SK-N-MC (cell line): Measurements from ENCODE around the gene LRRTM4.

ENCODE experiments used
- EZH2 ChIP-seq: fragments of 200-600 bp; sonication (generic); IDR thresholded peaks from one replicate; pipeline ENCODE4 v1.6.1; 2017; ENCODE audit warnings: antibody characterized with exemption
- FOXP2 ChIP-seq: optimal IDR thresholded peaks from 2 replicates; pipeline ENCODE3; 2011; ENCODE audit warnings: mild to moderate bottlenecking, moderate library complexity; ENCODE audit not compliant: insufficient read depth; ENCODE audit errors: extremely low read length, control extremely low read depth
- POLR2AphosphoS5 ChIP-seq: IDR thresholded peaks from 2 replicates; pipeline ENCODE4 v1.6.1; 2012; ENCODE audit warnings: mild to moderate bottlenecking, low read depth, low read length, borderline replicate concordance

GRCh38 chr2:77210725-77211124, 311.5 kb downstream of the LRRTM4 start:
- TF ChIP-seq EZH2 = no peak
- TF ChIP-seq POLR2AphosphoS5 = no peak
- TF ChIP-seq FOXP2 = no peak
